Measurements from ENCODE around the gene MAGI3.
"Not testable (repeated sequence)": the region's sequence is repeated elsewhere in the genome, so short reads cannot be mapped to it uniquely, and the experiment has no call there.

Gene MAGI3

DNA sequence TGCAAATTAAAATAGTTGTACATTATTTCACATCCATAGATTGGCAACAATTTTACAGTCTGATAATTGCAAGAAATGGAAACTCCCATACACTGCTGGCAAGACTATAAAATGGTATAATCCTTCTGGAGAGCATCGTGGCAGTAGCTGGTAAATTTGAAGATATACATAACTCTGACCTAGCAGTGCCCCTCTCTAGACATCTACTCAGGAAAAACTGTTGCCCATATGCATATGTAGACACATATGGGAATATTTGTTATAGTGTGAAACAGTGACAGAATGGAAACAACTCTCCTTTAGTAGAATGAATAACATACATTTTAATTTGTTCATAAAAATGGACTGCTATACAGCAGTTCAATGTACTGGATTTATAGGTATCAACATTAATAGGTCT, 191.8 kb downstream of the MAGI3 start:
- no peak for DNase-seq

DNA sequence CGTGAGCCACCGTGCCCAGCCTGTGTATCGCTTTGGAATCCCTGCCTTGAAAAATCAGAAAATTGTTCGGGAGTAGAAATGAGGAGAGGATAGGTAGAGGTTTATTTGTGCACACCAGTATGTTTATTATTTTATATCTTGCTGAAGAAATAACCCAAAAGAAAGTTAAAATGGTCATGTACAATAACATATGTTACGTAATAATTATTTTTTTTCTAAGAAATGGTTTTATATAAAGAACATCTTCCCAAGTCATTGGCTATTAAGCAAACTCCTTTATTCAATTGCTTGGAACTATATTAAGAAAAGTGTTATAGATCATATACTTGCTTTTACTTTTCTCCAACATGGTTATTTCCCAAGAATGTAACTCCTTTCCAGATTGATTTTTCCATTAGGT, 197.2 kb downstream of the MAGI3 start:
- no peak for DNase-seq

GRCh38 chr1:113592230-113592629, 201.9 kb downstream of the MAGI3 start:
- DNase-seq: no peak

GRCh38 chr1:113593550-113594297, 203.4 kb downstream of the MAGI3 start:
- DNase-seq: no peak

DNA sequence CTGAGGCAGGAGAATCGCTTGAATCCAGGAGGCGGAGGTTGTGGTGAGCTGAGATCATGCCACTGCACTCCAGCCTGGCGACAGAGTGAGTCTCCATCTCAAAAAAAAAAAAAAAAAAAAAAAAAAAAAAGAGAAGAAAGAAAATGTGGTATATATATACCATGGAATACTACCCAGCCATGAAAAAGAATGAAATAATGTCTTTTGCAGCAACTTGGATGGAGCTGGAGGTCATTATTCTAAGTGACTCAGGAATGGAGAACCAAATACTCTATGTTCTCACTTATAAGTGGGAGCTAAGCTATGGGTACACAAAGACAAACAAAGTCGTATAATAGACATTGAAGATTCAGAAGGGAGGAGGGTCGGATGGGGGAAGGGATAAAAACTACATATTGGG, 214.2 kb downstream of the MAGI3 start:
- not testable (repeated sequence) for DNase-seq

DNA sequence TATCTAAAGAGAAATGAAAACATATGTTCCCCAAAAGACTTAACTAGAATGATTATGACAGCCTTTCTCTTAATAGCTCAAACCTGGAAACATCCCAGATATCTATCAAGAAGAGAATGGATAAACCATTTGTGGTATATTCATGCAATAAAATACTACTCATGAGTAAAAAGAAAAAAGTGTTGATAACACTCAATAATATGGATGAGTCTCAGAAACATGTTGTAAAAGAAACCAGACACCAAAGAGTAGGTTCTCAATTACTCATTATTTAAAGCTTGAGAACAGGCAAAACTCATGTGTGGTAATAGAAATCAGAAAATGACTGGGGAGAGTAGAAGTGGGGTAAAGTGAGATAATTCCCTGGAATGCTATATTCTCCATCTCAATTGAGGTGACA, 214.8 kb downstream of the MAGI3 start:
- no peak for DNase-seq

DNA sequence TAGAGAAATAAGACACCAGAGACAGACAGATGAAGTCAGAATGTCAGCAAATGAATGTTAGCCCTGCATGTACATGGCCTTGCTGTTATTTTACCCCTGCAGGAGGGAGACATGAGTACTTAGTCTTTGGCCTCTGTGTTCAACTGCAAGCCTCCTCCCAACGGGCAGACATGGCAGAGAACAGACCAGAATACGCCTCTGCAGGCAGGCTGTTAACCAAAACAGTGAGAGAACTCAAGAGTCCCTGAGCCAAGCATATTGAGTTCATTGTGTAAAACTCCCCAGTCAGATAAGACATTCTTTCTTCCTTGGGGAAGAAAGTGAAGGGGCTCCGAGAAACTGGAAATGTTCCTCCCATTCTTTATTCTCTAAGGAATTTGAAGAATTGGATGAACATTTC, 218.1 kb downstream of the MAGI3 start:
- no peak for DNase-seq

GRCh38 chr1:113610372-113610771, 220.1 kb downstream of the MAGI3 start:
- DNase-seq: no peak

GRCh38 chr1:113615425-113615824, 225.1 kb downstream of the MAGI3 start:
- DNase-seq: no peak

DNA sequence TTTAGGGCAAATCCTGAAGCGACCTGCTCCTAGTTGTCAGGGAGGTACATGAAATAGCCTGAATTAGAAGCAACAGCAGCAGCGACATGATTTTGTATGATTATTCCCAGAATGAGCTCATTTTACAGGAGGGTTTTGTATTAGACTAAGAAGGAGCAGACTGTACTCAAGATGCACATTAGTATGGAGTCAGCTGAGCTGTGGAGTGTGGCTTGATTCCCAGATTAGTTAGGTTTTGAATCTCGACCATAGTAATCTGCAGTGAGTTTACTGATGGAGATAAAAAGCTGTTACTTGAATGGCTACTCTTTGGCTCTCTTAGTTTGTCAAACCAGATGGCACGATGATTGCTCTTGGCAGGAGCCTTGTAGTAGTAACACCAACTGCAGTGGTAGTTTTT, 225.8 kb downstream of the MAGI3 start:
- DNase-seq: no peak

GRCh38 chr1:113617438-113618141, 227.3 kb downstream of the MAGI3 start:
- DNase-seq: no peak

DNA sequence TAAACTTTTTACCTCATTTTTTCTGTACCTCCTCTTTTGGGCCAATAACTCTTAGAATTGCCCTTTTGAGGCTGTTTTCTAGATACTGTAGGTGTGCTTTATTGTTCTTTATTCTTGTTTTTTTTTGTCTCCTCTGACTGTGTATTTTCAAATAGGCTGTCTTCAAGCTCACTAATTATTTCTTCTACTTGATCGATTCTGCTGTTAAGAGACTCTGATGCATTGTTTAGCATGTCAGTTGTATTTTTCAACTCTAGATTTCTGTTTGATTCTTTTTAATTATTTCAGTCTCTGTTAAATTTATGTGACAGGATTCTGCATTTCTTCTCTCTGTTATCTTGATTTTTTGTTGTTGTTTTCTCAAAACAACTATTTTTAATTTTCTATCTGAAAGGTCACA, 238.7 kb downstream of the MAGI3 start:
- DNase-seq: no peak

GRCh38 chr1:113630340-113631327, 240.3 kb downstream of the MAGI3 start:
- DNase-seq: no peak

GRCh38 chr1:113641396-113641795, 251.1 kb downstream of the MAGI3 start:
- DNase-seq: no peak

- DNase-seq: no peak
Observed at GRCh38 chr1:113647164-113647563, 256.8 kb downstream of the MAGI3 start.

- no peak for DNase-seq
Observed at GRCh38 chr1:113648478-113648877, 258.2 kb downstream of the MAGI3 start.

GRCh38 chr1:113652771-113653170, 262.5 kb downstream of the MAGI3 start:
- DNase-seq: no peak

GRCh38 chr1:113653741-113654140, 263.4 kb downstream of the MAGI3 start:
- no peak for DNase-seq

DNA sequence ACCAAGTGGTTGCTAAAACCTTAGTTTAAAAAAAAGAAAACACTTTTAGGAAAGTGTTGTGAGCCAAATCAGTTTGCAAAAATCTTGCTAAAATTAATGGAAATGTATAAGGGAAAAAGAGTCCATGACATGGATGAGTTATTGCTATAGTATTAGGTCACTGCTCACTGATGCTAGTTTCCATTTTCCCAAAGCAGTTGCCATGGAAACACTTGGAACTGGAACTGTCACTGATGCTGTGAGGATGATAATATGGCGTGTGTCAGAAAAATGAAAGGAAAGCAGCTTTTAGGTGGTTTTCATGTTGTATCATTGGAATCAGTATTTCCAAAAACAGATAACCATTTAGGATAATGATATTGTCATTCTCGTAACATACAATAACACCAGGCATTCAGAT, 264.6 kb downstream of the MAGI3 start:
- no peak for DNase-seq

- DNase-seq: no peak
Observed at GRCh38 chr1:113657126-113657525, 266.8 kb downstream of the MAGI3 start.

DNA sequence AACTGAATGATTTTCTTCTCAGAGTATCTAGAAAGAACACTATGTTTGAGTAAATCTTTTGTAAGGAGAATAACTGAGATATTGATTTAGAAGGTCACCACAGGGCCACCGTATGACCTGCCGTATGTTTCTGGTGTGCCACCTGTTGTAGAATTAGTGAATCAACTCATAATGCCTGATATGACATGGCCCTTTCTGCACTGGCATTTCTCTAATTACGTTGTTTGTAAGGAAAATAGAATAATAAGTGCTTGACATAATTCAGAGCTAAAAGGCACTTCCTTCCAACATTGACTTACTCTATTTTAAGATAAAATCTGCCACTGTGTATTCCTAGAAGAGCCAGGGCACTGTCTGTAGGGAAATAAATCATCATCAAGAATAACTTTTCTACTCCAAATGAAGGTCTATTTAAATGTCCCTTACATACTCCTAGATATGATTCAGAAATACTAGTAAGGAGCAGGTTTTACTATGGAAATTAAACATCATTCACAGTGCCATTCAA, 267.3 kb downstream of the MAGI3 start:
- no peak for DNase-seq

DNA sequence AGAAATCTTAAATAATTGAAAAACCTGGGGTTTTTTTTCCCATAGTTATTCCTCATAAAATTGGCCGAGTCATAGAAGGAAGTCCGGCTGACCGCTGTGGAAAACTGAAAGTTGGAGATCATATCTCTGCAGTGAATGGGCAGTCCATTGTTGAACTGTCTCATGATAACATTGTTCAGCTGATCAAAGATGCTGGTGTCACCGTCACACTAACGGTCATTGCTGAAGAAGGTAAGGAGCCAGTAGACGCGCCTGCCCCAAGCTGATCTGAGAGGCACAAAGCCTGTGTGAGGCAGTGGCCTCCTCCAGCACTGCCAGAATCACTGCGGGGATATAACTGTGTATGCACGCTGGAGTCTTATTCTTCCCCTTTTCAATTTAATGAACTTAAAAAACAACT, 268.7 kb downstream of the MAGI3 start:
- DNase-seq: no peak

- no peak for DNase-seq
Observed at GRCh38 chr1:113659556-113659955, 269.2 kb downstream of the MAGI3 start.

All from T1000 (cell line).